Neural crest cell (in vitro differentiated cells): ENCODE data around the gene ATG2A. TPM values are rescaled to one million over a fixed set of nuclear protein-coding genes. Genes with fewer than 3 reads are reported as not detected.
A peak's percentile ranks its signal among the peaks of the same experiment; 100 is the strongest.

ENCODE experiments used
- DNase-seq: peaks from one replicate; pipeline ENCODE4 v3.0.0; 2021; ENCODE audit warnings: low read depth, mixed read lengths, low spot score
- H3K27ac Mint-ChIP-seq: one replicate; pipeline ENCODE4 v1.8.0; 2021; ENCODE audit warnings: mild to moderate bottlenecking, mixed read lengths; ENCODE audit not compliant: unreplicated experiment
- H3K27me3 Mint-ChIP-seq: 2 replicates; pipeline ENCODE4 v1.8.0; 2021; ENCODE audit warnings: low read depth, mild to moderate bottlenecking, mixed read lengths
- H3K36me3 Mint-ChIP-seq: 2 replicates; pipeline ENCODE4 v1.8.0; 2021; ENCODE audit warnings: low read depth, mild to moderate bottlenecking, mixed read lengths
- H3K4me1 Mint-ChIP-seq: 2 replicates; pipeline ENCODE4 v1.8.0; 2021; ENCODE audit warnings: mixed read lengths
- H3K4me3 Mint-ChIP-seq: one replicate; pipeline ENCODE4 v1.8.0; 2021; ENCODE audit warnings: mild to moderate bottlenecking, mixed read lengths
- H3K9me3 Mint-ChIP-seq: 2 replicates; pipeline ENCODE4 v1.8.0; 2021; ENCODE audit warnings: mixed read lengths
- total RNA-seq: library from RNA; stranded (reverse); gene quantifications from 2 replicates; pipeline ENCODE4 v1.2.1, GENCODE V29; 2021
- TF ChIP-seq, protein P1 (sequence below): fragments of 200-600 bp; sonication (generic); conservative IDR thresholded peaks from 2 replicates; pipeline ENCODE4 v1.5.0; 2021; ENCODE audit warnings: antibody characterized with exemption, mild to moderate bottlenecking

Gene ATG2A
- total RNA-seq, 1 donor from 2014 or later = 24.8 TPM

DNA sequence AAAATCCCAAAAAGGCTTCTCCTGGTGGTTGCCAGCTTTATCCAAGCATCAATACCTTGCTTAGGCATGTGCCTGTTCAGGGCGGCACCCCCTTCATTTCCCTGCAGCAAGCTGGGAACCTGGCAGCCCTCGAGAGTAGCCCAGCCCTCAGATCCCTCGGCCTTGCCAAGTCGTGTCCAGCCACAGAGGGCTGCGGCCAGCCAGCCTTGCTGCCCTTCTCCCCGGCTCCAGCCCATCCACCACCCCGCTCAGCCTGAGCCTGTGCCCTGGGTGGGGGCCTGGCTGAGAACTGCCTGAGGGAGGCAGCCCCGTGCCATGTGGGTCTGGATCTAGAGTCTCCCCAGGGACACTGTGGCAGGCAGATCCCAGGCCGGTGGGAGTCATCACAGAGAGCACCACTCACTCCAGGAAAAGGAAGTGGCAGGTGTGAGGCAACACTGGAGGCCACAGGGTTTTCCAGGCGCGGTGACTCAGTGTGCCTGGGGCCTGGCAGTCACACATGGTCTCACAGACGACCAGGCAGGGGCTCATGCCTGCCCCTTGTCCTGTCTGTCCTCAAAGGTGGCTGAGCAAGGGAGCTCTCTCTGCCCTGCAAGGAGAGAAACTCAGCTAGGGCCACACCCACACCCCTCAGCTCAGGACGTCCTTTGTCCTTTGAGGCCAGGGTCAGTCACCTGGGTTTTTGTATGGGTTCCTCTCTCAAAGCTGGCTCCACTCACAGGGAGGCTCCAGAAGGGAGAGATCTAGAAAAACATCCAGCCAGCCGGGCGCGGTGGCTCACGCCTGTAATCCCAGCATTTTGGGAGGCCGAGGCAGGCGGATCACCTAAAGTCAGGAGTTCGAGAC, 60.4 kb downstream of the ATG2A start:
- Mint-ChIP-seq H3K9me3 (no peaks in the 10 kb centered on the region), H3K4me1 (peaks cover 7% of the 10 kb centered on the region), H3K27me3 (no peaks in the 10 kb centered on the region), H3K27ac (no peak overlapping the region), H3K4me3 (no peak overlapping the region), H3K36me3 (peaks cover 2% of the 10 kb centered on the region)
- TF ChIP-seq, protein P1, sequence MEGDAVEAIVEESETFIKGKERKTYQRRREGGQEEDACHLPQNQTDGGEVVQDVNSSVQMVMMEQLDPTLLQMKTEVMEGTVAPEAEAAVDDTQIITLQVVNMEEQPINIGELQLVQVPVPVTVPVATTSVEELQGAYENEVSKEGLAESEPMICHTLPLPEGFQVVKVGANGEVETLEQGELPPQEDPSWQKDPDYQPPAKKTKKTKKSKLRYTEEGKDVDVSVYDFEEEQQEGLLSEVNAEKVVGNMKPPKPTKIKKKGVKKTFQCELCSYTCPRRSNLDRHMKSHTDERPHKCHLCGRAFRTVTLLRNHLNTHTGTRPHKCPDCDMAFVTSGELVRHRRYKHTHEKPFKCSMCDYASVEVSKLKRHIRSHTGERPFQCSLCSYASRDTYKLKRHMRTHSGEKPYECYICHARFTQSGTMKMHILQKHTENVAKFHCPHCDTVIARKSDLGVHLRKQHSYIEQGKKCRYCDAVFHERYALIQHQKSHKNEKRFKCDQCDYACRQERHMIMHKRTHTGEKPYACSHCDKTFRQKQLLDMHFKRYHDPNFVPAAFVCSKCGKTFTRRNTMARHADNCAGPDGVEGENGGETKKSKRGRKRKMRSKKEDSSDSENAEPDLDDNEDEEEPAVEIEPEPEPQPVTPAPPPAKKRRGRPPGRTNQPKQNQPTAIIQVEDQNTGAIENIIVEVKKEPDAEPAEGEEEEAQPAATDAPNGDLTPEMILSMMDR = no peak
- no peak for DNase-seq

DNA sequence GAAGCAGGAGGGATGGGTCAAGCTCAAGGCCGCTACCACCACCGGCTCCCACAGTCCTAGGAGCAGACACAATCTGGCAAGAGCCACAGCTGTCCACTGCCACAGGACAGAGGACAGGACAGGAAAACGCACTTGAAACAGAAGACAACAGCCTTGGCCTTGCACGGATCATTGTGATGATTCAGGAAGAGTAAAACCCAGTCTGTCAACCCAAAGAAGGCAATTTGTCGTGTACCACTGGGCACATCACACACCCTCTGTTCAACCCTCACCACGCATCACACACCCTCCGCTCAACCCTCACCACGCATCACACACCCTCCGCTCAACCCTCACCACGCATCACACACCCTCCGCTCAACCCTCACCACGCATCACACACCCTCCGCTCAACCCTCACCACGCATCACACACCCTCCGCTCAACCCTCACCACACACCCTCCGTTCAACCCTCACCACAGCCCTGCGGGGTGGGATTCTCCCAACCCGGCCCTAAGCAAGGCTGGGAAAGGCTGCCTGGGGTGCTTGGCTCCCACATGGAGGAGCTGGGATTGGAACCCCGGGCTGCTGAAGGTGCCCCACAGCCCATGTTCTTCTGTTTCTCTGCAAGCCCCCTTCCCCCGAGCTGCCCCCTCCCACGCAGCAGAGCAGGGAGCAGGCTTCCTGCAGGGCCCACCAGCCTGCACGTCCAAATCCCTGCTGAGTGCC, 61.3 kb downstream of the ATG2A start:
- TF ChIP-seq, protein P1 = no peak
- Mint-ChIP-seq H3K4me1 (peaks cover 14% of the 10 kb centered on the region), H3K27ac (peak overlapping the region; percentile 71), H3K36me3 (peaks cover 2% of the 10 kb centered on the region), H3K4me3 (no peak overlapping the region), H3K27me3 (no peaks in the 10 kb centered on the region), H3K9me3 (no peaks in the 10 kb centered on the region)
- DNase-seq = no peak

DNA sequence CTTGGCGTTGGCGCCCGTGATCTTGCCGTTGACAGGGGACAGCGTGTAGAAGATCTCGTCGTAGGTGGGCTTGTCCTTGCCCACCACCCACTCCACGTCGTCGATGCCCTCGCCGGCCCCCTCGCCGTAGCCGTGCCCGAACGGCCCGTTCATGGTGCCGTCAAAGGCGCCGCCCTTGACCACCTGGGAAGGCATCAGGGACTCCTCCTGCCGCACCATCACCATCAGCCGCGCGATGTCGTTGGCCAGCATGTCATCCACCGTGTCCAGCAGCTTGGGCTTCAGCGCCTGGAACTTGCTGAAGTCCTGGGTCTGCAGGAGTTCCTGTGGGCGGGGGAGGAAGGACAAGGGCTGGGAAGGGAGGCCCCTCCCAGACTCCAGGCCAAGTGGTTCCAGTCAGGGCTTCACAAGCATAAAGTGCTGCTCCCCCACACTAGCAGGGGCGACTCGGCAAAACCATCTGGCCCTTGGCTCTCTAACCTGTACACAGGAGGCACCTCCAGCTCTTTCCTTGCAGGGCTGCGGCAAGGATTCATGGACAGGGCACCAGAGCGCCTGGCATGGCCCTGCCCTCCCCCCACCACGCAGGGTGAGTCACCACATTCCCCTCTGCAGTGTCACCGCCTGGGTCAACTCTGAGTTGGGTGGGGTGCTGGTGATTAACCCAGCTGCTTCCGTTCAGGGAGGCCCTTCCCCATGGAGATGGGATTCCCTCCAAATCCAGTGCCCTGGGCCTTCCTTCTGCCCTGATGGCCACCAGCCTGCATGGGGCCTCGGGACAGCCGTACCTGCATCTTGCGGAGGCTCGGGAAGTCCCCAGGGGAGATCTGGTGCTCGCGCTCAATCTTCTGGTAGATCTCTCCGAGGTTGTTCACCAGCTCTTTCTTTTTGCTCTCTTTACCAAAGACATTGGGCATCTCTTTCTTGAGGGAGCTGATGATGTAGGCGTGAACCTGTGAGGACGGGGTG, 62.2 kb downstream of the ATG2A start:
- no peak overlapping the region for H3K4me3 Mint-ChIP-seq

DNA sequence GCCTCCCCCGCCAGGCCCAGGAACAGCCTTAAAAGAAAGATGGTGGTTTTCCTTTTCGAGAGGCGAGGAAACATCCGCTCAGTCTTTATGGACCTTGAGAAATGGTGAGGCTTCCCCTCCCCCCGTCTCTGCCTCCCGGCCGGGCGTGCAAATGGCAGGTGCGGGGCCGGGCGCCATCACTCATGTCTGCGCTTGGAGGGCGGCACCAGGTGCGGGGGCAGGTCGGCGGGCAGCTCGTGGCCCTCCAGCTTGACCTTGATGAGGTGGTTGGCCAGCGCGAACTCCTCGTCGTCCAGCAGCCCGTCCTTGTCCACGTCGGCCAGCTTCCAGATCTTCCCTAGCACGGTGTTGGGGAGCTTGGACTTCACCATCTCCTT, 62.9 kb downstream of the ATG2A start:
- no peak overlapping the region for H3K27ac Mint-ChIP-seq
- DNase-seq = no peak
- H3K9me3 Mint-ChIP-seq = no peaks in the 10 kb centered on the region
- H3K27me3 Mint-ChIP-seq = no peaks in the 10 kb centered on the region
- H3K36me3 Mint-ChIP-seq = peaks cover 2% of the 10 kb centered on the region
- TF ChIP-seq, protein P1 = no peak
- peaks cover 14% of the 10 kb centered on the region for H3K4me1 Mint-ChIP-seq
- H3K4me3 Mint-ChIP-seq = no peak overlapping the region

More for the DNA sequence above, 62.2 kb downstream of the ATG2A start:
- no peak overlapping the region for H3K27ac Mint-ChIP-seq
- no peaks in the 10 kb centered on the region for H3K9me3 Mint-ChIP-seq
- peaks cover 2% of the 10 kb centered on the region for H3K36me3 Mint-ChIP-seq
- TF ChIP-seq, protein P1 = no peak
- H3K4me1 Mint-ChIP-seq = peaks cover 14% of the 10 kb centered on the region
- H3K27me3 Mint-ChIP-seq = no peaks in the 10 kb centered on the region
- DNase-seq = no peak

DNA sequence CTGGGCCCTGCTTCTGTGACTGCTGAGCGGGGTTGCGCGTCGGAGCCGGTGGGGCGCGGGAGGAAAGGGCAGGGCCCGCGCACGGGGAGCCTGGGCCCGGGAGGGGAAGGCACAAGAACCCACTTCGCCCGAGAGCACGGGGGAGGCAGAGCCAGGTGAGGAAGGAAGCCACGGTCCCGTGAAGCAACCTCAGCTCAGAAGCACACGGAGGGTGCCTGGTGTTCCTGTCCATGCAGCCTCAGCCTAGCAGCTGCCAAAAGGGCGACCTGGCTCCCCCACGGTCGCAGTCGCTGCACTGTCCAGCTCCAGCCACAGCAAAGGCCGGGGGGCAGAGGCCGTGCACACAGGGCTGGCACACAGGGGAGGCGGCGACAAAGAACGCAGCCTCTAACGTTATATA, 63.3 kb downstream of the ATG2A start:
- Mint-ChIP-seq H3K9me3 (no peaks in the 10 kb centered on the region), H3K4me3 (no peak overlapping the region), H3K4me1 (peaks cover 14% of the 10 kb centered on the region), H3K27me3 (no peaks in the 10 kb centered on the region), H3K36me3 (peaks cover 2% of the 10 kb centered on the region), H3K27ac (no peak overlapping the region)
- TF ChIP-seq, protein P1 = no peak
- DNase-seq = no peak
